WTC11 (cell line): ENCODE results near the gene HPDL.

ENCODE experiments used
- MAX ChIP-seq: sonication (generic); formaldehyde crosslinking; IDR thresholded peaks from 2 replicates; pipeline ENCODE4 v1.8.0; 2022; ENCODE audit warnings: mild to moderate bottlenecking, missing genetic modification reagents
- MXD4 ChIP-seq: fragments of 250-450 bp; sonication (Bioruptor Pico); IDR thresholded peaks from 2 replicates; pipeline ENCODE4 v1.8.0; 2021; ENCODE audit warnings: mild to moderate bottlenecking, moderate library complexity, borderline replicate concordance
- NFYB ChIP-seq: sonication (generic); formaldehyde crosslinking; conservative IDR thresholded peaks from 2 replicates; pipeline ENCODE4 v1.8.0; 2022; ENCODE audit warnings: low read depth, missing genetic modification reagents
- NR2C2 ChIP-seq: sonication (generic); formaldehyde crosslinking; IDR thresholded peaks from 2 replicates; pipeline ENCODE4 v1.8.0; 2022; ENCODE audit warnings: mild to moderate bottlenecking, missing genetic modification reagents
- SMAD3 ChIP-seq: sonication (generic); formaldehyde crosslinking; IDR thresholded peaks from 2 replicates; pipeline ENCODE4 v1.8.0; 2022; ENCODE audit warnings: missing genetic modification reagents, mild to moderate bottlenecking, borderline replicate concordance
- ZNF281 ChIP-seq: sonication (generic); formaldehyde crosslinking; IDR thresholded peaks from 2 replicates; pipeline ENCODE4 v1.8.0; 2023; ENCODE audit warnings: mild to moderate bottlenecking, missing genetic modification reagents
- TF ChIP-seq, protein P1 (sequence below): fragments of 200-600 bp; IDR thresholded peaks from 2 replicates; pipeline ENCODE4 v1.8.0; 2022; ENCODE audit warnings: antibody characterized with exemption
- TF ChIP-seq, protein P2 (sequence below): sonication (generic); formaldehyde crosslinking; IDR thresholded peaks from 2 replicates; pipeline ENCODE4 v1.8.1; 2022; ENCODE audit warnings: low read depth, missing genetic modification reagents, borderline replicate concordance
- TF ChIP-seq, protein P3 (sequence below): sonication (generic); formaldehyde crosslinking; IDR thresholded peaks from 2 replicates; pipeline ENCODE4 v1.8.1; 2023; ENCODE audit warnings: mild to moderate bottlenecking, missing genetic modification reagents, moderate library complexity
- TF ChIP-seq, protein P4 (sequence below): fragments of 250-450 bp; sonication (Bioruptor Pico); IDR thresholded peaks from 2 replicates; pipeline ENCODE4 v1.9.0; 2021; ENCODE audit warnings: mild to moderate bottlenecking

DNA sequence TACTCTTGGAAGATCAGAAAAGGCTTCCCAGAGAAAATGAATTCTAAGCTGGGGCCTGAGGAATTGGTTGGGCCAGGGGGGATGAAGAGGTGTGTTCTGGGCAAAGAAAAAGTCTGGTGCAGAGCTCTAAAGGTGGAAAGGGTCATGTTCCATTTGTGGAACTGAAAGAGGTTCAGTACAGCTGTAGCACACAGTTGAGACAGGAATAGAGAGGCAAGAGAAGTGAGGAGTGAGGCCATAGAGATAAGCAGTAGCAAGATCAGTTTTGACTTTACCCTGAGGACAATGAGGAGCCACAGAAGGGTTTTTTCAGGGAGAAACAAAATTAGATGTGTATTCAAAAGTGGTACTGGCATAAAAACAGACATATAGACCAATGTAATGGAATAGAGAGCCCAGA, 43.9 kb downstream of the HPDL start:
- TF ChIP-seq, protein P1, sequence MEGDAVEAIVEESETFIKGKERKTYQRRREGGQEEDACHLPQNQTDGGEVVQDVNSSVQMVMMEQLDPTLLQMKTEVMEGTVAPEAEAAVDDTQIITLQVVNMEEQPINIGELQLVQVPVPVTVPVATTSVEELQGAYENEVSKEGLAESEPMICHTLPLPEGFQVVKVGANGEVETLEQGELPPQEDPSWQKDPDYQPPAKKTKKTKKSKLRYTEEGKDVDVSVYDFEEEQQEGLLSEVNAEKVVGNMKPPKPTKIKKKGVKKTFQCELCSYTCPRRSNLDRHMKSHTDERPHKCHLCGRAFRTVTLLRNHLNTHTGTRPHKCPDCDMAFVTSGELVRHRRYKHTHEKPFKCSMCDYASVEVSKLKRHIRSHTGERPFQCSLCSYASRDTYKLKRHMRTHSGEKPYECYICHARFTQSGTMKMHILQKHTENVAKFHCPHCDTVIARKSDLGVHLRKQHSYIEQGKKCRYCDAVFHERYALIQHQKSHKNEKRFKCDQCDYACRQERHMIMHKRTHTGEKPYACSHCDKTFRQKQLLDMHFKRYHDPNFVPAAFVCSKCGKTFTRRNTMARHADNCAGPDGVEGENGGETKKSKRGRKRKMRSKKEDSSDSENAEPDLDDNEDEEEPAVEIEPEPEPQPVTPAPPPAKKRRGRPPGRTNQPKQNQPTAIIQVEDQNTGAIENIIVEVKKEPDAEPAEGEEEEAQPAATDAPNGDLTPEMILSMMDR = no peak
- TF ChIP-seq SMAD3 (CRISPR knock-in tag) (no peak), ZNF281 (CRISPR knock-in tag) (no peak), NR2C2 (CRISPR knock-in tag) (no peak), MAX (no peak), MXD4 (CRISPR knock-in tag) (no peak), NFYB (CRISPR knock-in tag) (no peak)
- TF ChIP-seq, protein P2, sequence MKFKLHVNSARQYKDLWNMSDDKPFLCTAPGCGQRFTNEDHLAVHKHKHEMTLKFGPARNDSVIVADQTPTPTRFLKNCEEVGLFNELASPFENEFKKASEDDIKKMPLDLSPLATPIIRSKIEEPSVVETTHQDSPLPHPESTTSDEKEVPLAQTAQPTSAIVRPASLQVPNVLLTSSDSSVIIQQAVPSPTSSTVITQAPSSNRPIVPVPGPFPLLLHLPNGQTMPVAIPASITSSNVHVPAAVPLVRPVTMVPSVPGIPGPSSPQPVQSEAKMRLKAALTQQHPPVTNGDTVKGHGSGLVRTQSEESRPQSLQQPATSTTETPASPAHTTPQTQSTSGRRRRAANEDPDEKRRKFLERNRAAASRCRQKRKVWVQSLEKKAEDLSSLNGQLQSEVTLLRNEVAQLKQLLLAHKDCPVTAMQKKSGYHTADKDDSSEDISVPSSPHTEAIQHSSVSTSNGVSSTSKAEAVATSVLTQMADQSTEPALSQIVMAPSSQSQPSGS = no peak
- TF ChIP-seq, protein P3, sequence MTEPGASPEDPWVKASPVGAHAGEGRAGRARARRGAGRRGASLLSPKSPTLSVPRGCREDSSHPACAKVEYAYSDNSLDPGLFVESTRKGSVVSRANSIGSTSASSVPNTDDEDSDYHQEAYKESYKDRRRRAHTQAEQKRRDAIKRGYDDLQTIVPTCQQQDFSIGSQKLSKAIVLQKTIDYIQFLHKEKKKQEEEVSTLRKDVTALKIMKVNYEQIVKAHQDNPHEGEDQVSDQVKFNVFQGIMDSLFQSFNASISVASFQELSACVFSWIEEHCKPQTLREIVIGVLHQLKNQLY (CRISPR knock-in tag) = no peak
- TF ChIP-seq, protein P4, sequence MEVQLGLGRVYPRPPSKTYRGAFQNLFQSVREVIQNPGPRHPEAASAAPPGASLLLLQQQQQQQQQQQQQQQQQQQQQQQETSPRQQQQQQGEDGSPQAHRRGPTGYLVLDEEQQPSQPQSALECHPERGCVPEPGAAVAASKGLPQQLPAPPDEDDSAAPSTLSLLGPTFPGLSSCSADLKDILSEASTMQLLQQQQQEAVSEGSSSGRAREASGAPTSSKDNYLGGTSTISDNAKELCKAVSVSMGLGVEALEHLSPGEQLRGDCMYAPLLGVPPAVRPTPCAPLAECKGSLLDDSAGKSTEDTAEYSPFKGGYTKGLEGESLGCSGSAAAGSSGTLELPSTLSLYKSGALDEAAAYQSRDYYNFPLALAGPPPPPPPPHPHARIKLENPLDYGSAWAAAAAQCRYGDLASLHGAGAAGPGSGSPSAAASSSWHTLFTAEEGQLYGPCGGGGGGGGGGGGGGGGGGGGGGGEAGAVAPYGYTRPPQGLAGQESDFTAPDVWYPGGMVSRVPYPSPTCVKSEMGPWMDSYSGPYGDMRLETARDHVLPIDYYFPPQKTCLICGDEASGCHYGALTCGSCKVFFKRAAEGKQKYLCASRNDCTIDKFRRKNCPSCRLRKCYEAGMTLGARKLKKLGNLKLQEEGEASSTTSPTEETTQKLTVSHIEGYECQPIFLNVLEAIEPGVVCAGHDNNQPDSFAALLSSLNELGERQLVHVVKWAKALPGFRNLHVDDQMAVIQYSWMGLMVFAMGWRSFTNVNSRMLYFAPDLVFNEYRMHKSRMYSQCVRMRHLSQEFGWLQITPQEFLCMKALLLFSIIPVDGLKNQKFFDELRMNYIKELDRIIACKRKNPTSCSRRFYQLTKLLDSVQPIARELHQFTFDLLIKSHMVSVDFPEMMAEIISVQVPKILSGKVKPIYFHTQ (CRISPR knock-in tag) = no peak
